DOHH2 (cell line): Measurements from ENCODE around the gene PRELP.

Experiments
- EZH2phosphoT487 ChIP-seq: fragments of 200-600 bp; sonication (generic); IDR thresholded peaks from 2 replicates; pipeline ENCODE4 v1.6.1; 2017; ENCODE audit warnings: borderline replicate concordance, mild to moderate bottlenecking, antibody characterized with exemption, low read length, moderate library complexity, mixed read lengths
- TF ChIP-seq, protein P1 (sequence below): fragments of 200-600 bp; sonication (generic); IDR thresholded peaks from one replicate; pipeline ENCODE4 v1.5.1; 2014; ENCODE audit warnings: antibody characterized with exemption, mild to moderate bottlenecking, low read depth, low read length; ENCODE audit not compliant: poor library complexity, severe bottlenecking

- TF ChIP-seq, protein P1, sequence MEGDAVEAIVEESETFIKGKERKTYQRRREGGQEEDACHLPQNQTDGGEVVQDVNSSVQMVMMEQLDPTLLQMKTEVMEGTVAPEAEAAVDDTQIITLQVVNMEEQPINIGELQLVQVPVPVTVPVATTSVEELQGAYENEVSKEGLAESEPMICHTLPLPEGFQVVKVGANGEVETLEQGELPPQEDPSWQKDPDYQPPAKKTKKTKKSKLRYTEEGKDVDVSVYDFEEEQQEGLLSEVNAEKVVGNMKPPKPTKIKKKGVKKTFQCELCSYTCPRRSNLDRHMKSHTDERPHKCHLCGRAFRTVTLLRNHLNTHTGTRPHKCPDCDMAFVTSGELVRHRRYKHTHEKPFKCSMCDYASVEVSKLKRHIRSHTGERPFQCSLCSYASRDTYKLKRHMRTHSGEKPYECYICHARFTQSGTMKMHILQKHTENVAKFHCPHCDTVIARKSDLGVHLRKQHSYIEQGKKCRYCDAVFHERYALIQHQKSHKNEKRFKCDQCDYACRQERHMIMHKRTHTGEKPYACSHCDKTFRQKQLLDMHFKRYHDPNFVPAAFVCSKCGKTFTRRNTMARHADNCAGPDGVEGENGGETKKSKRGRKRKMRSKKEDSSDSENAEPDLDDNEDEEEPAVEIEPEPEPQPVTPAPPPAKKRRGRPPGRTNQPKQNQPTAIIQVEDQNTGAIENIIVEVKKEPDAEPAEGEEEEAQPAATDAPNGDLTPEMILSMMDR: no peak
- no peak for TF ChIP-seq EZH2phosphoT487
Measured at GRCh38 chr1:203458078-203458477, 17.5 kb upstream of the PRELP start.
